AG08396 (cell line): ENCODE data around the gene GSTCD.
"Not testable (repeated sequence)": the region's sequence is repeated elsewhere in the genome, so short reads cannot be mapped to it uniquely, and the experiment has no call there.

Experiments
- DNase-seq: peaks from one replicate; pipeline ENCODE4 v3.0.0; 2012; ENCODE audit warnings: low spot score, mixed read lengths

Gene GSTCD

DNA sequence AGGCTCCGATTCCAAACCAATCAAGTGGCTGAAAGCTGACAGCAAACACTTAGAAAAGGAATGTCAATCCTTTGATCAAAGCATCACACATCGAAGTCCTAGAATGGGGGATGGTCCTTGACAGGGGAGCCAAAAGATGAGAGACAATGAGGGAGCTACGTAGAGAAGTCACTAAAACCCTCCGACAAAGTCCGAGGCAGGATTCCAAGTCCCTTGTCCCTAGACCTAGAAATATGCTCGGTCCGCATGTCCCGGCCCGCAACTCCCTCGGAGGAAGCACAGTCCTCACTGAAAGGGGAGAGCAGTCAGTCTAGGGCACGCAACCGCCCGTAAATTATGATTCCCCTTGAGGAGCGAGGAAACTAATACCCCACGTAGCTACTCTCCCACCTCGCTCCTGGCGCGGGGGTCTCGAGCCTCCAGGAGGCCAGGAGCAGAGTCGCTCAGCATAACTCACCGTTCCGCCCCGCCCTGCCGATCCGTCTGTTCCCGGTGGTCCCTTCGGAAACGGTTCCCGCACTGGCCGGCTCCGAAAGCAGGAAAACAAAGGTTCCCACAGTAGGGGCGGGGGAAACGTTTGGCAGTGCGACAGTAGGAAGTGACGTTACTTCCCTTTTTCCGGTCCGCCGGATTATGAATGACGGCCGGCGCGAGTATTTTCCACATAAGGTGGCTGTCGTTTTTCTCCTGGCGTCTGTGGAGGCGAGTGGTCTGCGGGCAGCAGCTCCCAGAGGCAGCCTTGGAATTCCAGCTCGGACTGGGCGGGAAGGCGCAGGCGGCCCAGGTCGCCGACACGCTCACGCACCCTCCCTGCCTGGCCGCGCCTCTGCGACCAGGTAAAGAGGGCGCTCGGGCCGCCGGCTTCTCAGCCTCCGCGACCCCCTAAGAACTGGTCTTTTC, at the start of gene GSTCD, which contains the start of gene INTS12:
Gene GSTCD, plus strand, starts transcription at position 604 of the 900 bp plus-strand sequence. CDS start 8,830 bp downstream, outside the sequence.
Gene INTS12, minus strand, starts transcription at position 509 of the 900 bp plus-strand sequence. CDS start 8,684 bp downstream, outside the sequence.
- DNase-seq = peak; percentile 90

- DNase-seq = no peak
Measured at GRCh38 chr4:105659190-105659589, 49.4 kb upstream of the GSTCD start.

DNA sequence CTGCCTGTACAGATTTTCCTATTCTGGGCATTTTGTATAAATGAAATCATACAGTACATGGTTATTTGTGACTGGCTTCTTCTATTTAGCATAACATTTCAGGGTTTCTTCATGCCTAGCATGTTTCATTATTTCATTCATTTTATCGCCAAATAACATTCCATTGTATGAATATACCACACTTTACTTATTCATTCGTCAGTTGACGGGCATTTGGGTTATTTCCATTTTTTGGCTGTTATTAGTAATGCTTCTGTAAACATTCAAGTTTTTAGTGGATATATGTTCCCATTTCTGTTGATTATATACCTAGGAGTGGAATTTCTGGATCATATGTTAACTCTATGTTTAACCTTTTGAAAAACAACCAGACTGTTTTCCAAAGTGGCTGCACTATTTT, 47.6 kb upstream of the GSTCD start:
- no peak for DNase-seq

DNA sequence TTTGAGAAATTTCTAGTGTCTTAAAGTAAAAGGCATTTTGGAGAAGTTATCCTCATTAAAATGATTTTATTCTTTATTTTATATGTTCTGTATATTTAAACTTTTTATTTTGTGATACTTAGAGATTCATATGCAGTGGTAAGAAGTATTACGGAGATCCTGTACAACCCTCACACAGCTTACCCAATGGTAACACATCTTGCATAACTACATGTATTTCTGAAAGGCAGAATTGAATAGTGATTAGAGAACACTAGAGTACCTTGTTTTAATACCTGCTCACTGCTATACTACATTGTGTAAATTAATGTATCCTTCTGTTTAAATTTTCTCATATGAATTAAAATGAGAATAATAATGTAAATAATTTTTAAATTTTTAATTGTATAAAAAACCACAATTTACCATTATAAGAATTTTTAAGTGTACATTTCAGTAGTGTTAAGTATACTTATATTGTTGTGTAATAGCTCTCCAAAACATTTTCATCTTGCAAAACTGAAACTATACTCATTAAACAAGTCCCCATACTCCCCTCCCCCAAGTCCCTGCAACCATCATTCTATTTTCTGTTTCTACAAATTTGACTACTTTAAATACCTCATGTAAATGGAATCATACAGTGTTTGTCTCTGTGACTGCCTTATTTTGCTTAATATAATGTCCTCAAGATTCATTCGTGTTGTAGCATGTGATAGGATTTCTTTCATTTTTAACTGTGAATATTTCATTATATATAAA, 45.5 kb upstream of the GSTCD start:
- DNase-seq = no peak

DNA sequence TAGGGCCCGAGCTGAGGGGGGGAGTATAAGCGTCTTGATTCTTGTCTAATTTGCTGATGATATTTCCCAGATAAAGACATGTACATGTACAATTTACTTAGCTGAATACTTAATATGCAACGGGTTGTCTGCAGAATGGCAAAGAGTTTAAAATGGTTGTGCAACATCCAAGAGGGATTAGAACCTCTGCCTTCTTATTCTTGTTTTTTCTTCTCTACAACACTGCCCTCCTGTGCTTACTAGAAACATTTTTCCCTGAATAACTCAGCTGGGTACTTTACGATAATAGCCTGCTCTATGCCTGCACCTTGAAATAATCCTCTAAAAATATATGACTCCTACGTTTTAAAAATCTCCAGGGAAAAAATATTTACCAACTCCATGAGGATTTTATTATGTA, 41.9 kb upstream of the GSTCD start:
- DNase-seq = no peak

DNA sequence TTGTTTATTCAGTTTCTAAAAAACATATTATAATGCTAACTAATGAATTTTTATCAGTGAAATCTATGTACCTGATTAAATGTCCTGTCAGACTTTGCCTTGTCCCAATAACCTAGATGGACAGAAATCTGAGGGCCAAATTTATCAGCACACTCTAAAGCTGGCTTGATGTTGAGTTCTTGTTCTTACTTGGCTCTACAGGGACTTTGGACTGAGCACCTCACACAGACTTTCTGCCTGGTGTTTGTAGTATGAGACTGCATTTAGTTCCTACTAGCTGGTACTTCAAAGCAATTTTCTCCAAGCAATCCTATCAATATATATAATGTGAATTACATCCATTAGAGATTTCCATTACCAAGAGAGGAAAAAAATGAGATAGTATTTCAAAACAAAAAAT, 37.9 kb upstream of the GSTCD start:
- DNase-seq = no peak

- DNase-seq = no peak
Measured at GRCh38 chr4:105671301-105671700, 37.3 kb upstream of the GSTCD start.

GRCh38 chr4:105674011-105674410, 34.6 kb upstream of the GSTCD start:
- no peak for DNase-seq

DNA sequence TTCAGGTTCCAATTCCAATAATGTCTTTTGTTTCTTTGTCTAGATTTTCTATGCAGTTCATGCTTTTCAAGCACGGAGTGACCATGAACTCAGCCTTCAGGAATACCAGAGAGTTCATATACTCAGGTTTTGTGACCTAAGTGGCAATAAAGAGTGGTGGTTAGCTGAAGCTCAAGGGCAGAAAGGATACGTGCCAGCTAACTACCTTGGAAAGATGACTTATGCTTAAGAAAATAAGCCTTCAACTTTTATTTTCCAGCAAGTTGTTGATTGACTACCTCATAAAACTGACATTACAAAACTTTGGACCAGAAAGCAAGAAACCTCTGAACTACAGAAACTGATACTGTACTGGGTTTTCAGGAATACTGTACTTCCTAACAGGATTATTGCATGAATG, 30.9 kb upstream of the GSTCD start:
- DNase-seq = no peak

- no peak for DNase-seq
Measured at GRCh38 chr4:105679186-105679585, 29.4 kb upstream of the GSTCD start.

GRCh38 chr4:105683038-105683437, 25.5 kb upstream of the GSTCD start:
- DNase-seq = no peak

DNA sequence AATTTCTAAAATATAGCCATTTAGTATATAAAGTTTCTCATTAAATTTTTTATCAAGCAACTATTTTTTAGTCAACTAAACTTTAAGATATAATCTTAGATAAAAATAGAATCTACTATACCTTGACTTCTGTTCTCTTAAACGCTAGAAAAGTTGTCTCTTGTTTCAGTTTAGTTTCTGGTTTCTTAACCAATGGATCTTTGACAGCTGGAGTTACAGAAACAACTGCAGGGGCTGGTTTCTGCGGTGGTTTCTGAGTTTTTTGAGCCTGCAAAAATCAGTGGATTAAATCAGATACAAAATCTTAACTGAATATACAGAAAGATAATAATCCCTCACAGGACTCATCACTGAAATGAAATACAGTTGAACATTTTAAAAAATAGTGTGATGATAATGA, 22.0 kb upstream of the GSTCD start:
- DNase-seq = no peak

GRCh38 chr4:105694812-105695211, 13.8 kb upstream of the GSTCD start:
- DNase-seq = not testable (repeated sequence)

- DNase-seq = not testable (repeated sequence)
Measured at GRCh38 chr4:105695832-105696231, 12.8 kb upstream of the GSTCD start.

DNA sequence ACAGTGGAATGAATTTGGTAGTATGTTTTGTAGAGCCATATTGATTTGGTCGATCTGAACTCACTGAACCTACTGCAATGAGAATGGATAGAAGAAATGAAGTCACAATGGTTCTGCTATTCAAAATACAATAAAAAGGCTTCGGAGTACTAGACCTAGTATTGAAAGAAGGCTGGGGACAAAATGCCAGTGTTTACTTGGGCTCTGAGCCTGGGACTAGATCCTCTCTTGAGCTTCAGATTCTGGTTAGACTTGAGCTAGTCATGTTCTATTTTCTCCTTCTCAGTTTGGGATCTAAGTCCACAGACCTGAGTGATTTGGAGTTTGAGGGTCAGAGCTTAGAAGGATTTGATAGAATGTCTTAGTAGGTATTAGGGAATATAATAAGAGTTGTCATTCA, 10.0 kb upstream of the GSTCD start:
- no peak for DNase-seq

DNA sequence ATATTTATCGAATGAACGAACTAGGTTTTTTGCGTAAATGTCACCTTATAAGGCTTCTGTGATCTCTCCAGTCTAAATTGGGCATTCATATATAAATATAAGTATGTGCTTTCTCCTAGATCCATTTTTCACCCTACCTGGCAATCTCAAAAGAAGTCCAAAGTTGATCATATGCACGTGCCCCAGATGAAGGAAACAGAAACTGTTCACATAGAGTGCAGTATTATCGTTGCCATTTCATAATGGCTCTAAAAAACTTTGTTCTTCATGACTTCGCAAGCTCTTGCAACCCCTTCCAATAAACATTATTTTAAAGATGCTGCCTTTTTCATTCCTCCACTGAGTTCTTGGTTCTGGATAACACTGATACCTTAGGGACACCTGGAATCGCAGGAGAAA, 803 bp upstream of the GSTCD start:
- no peak for DNase-seq

DNA sequence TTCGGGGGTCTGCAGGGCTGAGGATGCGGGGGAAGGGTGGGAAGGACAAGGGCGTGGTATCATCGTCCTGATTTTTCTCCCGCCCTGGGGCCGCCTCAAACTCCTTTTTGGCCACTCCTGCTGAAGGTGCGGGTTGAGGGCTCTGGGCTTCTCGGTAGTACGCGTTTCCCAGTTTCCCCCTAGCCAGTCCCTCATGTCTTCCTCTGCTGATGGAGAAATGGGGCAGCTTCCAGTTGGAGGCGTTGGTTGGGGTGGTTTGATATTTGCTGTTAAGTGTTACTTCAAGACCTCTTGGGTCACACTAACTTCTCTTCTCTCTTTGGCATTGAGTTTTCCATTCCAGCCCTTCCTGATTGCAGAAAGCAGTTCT, 482 bp downstream of the GSTCD start:
- no peak for DNase-seq

DNA sequence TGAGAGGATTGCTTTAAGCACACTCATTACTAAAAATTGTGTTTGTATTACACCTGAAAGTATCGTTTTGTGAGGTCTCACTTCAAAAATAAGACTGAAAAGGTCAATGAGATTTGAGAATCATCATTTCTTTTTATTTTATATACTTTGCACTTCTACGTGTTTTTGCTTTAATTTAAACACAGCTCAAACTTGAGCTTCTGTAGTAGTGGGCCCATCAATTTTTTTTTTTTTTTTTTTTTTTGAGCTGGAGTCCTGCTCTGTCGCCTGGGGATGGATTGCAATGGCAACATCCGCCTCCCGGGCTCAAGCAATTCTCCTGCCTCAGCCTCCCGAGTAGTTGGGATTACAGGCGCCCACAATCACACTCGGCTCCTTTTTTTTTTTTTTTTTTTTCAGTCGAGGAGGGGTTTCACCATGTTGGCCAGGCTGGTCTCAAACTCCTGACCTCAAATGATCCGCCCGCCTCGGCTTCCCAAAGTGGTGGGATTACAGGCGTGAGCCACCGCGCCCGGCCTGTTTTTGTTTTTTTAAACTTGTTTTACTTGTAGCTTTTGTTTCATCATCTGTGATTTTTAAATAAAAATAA, 1.5 kb downstream of the GSTCD start:
- DNase-seq = no peak

DNA sequence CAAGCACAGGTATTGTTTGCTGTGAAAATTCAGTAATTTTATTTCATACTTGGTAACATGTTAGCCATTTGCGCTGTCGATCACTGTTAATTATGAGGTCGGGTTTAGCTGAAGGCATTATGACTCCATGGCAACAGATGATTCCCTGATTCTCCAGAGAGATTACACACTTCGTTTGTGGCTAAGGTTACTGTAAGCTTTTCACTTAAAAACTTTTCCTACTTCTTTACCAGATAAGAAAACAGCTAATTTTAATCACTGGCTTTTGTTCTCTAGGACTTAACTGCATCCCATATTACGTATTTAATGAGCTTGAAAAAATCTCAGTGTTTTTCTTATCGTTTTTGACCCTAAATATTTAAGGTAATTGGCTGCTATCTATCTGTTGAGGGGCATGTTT, 2.1 kb downstream of the GSTCD start:
- DNase-seq = no peak

- no peak for DNase-seq
Measured at GRCh38 chr4:105712766-105713165, 4.2 kb downstream of the GSTCD start.

GRCh38 chr4:105714071-105714521, 5.5 kb downstream of the GSTCD start:
- no peak for DNase-seq

DNA sequence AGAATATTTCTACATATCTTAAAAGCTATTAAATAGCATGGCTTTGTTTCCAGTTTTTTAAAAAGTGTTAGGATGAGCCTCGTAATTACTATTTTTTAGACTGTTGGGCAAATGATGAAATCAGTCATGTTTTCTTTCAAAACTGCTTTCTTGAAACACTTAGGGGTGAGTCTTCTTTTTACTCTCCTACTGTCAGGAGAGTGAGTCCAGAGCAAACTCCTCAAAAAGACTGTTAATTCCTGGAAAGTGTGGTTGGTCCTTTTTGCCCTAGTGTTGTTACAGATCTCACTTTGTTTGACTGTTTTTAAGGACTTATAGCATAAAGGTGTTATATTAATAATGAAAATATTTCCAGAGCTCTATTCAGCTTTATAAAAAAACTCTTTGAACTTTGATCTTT, 6.3 kb downstream of the GSTCD start:
- DNase-seq = no peak
